SK-N-DZ (cell line): ENCODE measurements around the gene KLHL10. TPM values are rescaled to one million over a fixed set of nuclear protein-coding genes. Genes with fewer than 3 reads are reported as not detected.

ENCODE experiments used
- DNase-seq: peaks from one replicate; pipeline ENCODE4 v3.0.0-alpha.2; 2015; ENCODE audit warnings: low spot score
- polyA plus RNA-seq, 2 experiments: library from polyadenylated mRNA; depleted of rRNA; stranded (reverse); fragments of >200 nt; gene quantifications; 2 replicates each; pipeline ENCODE4 v1.2.3, GENCODE V29; 2014

KLHL10 gene
- 0.39 TPM in 1 of 2 replicates, not detected in the other for polyA plus RNA-seq (2014; cell fraction: cytosol; rRNA removed)
- 0.10 TPM in 1 of 2 replicates, not detected in the other for polyA plus RNA-seq (2014; cell fraction: nucleus; rRNA removed)

GRCh38 chr17:41837761-41838538 lies at the start of gene KLHL10:
KLHL10 (plus strand) TSS chr17:41837825; CDS start chr17:41837933, 108 bp downstream.
- DNase-seq = no peak

GRCh38 chr17:41792845-41793783 lies 44.5 kb upstream of the KLHL10 start:
- peak; percentile 68 for DNase-seq

GRCh38 chr17:41793784-41794539 lies 43.7 kb upstream of the KLHL10 start:
- no peak for DNase-seq

GRCh38 chr17:41794540-41794975 lies 43.1 kb upstream of the KLHL10 start:
- no peak for DNase-seq

DNA sequence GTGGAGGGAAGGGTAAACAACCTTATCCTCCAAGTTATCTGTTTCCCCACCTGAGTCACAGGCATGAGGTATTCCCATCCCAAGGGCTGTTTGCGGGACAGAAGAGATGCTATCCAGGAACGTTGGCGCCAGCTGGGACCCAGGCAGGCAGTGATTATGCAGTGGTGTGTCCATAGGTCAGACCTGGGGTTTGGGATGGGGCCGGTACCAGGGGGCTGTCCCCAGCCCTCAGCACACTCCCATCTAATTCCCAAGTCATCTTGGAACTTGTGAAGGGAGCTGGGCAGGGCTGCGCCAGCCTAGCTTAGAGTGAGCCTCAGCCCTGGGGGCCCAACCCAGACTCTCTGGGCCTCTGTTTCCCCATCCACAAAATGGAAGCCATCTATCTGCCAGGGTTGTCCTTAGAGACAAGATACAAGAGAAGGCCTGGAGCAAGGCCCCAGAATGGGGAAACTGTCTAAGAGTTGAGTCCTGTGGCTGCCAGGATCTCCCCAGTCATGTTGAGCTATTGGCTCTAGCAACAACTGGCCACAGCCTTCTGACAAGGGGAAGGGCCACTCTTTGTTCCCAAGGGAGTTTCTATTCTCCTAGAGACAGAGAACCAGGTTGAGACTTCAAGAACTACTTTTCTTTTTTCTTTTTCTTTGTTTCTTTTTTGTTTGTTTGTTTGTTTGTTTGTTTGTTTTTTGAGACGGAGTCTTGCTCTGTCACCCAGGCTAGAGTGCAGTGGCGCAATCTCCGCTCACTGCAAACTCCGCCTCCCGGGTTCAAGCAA lies 41.3 kb upstream of the KLHL10 start:
- DNase-seq = no peak

- DNase-seq = no peak
Measured at GRCh38 chr17:41797377-41797776, 40.2 kb upstream of the KLHL10 start.

- no peak for DNase-seq
Measured at GRCh38 chr17:41799366-41799765, 38.3 kb upstream of the KLHL10 start.

DNA sequence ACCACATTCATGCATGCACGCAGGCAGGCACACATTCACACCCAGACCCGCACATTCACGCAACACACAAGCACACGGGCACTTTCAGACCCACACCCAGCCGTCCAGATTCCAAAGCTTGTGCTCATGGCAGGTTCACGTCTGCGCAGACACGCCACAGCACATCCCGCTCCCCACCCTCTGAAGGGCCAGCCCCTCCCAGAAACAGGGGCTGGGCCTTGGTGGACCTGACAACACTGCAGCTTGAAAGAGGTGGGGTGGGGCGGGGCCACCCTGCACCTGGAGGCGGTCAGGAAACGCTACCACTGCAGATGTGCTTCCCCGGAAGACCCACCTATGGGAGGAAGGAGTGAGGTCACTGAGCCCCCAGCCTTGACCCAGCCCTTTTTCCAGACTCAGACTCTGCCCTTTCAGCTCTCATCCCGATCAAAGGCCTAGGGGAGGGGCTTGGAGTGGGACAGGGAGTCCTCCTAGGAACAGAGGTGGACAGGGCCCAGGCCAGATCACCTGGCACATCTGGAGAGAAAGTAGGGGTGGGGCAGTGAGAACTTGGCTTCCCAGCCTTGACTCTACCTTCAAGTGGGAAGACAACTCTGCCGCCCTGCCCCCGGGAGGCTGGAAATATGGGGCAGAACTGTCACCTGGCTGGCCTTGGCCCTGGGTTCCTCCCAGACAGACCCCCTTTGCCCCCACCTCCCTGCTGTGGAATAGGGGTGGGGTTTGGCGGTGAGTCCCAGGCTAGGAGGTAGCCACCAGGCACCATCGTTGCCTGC lies 36.8 kb upstream of the KLHL10 start:
- DNase-seq = peak; percentile 42

GRCh38 chr17:41801374-41802271 lies 36.0 kb upstream of the KLHL10 start:
- peak; percentile 82 for DNase-seq

- no peak for DNase-seq
Measured at GRCh38 chr17:41803049-41804020, 34.3 kb upstream of the KLHL10 start.

GRCh38 chr17:41806685-41807445 lies 30.8 kb upstream of the KLHL10 start:
- DNase-seq = no peak

DNA sequence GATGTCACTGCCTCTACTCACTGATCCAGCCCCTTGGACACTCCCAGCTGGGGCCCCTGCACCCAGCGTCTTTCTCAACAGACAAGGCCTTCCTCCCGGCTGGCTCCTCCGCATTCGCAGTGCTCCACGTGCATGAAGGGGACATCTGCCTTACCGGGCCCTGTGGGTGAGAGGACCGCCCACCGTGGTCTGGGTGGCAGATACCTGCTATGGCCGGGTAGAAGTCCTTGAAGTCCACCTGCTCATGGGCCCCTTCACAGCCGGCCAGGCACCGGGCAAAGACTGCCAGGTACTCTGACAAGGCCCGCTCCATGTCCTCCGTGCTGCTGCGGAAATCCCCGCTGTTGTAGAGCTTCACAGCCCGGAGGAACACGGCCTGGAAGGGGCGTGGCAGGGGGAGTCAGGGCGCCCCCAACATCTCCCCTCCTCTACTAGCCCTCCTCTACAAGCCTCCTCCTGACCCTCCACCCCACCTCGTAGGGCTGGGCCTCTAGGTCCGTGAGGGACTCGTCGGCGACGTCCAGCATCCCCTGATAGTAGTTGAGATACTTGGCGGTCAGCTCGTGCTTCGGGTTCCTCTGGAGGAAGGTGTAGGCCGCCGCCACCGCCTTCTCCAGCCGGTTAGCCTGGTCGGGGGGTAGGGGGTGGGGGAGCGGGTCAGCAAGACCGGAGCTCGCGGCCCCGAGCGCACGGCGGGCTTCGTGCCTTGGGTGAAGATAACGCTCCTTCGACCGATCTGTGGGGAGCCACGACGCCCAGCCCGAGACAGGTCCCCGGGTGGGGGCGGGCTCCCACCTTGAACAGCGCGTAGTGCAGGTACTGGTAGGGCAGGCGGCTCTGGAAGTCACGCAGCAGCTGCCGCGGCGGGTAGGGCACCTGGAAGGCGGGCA lies 26.7 kb upstream of the KLHL10 start:
- no peak for DNase-seq

DNA sequence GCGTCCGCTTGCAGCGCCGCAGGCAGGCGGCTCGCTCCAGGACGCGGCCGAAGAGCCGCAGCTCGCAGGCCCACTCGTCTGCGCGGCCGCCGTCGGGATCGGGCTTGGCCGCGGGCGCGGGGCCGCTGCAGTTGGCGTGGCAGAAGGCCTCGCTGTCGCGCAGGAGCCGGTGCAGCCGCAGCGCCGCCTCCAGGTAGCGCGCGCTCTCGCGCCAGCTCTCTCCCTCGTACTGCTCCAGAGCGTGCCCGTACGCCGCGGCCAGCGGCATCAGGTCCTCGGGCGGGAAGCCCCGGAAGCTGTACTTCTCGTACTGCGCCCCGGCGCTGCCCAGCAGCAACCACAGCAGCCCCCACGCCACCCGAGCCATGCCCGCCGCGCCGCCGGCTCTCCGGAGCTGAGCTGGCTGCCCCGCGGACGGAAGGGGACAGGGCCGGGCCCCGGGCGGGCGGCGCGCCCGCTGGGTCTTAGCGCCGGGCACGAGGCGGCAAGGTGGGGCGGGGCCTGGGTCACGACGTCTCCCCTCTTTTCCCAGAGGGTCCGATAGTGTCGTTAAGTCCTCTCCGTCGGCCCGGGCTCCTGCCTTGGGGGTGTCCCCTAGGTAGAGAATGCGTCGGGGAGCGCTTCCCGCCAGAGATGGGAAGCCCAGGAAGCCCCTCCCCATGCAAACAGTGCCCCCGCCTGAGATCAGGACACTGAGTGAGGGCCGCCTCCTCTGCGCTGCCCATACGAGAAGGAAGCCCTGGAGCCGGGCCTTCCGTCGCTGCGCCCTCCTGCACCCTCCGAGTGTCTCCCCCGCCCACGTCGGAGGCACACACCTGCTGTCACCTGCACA lies 25.9 kb upstream of the KLHL10 start, which contains the start of gene P3H4:
Gene P3H4, minus strand, starts transcription at position 401 of the 832 bp plus-strand sequence. Its CDS starts 34 bp downstream, at position 367.
- DNase-seq = peak; percentile 81

GRCh38 chr17:41812381-41813151 lies 25.1 kb upstream of the KLHL10 start, which contains the start of gene FKBP10:
FKBP10 (plus strand) TSS chr17:41813004; CDS start chr17:41813035, 31 bp downstream.
- peak; percentile 94 for DNase-seq
